Measurements from ENCODE around the gene STK11IP.

STK11IP gene

GRCh38 chr2:219562049-219563020, 35.3 kb upstream of the STK11IP start:
- DNase-seq (ENCODE audit: low read depth, low spot score) = no peak

GRCh38 chr2:219563271-219563928, 34.3 kb upstream of the STK11IP start:
- no peak for DNase-seq (ENCODE audit: low read depth, low spot score)

DNA sequence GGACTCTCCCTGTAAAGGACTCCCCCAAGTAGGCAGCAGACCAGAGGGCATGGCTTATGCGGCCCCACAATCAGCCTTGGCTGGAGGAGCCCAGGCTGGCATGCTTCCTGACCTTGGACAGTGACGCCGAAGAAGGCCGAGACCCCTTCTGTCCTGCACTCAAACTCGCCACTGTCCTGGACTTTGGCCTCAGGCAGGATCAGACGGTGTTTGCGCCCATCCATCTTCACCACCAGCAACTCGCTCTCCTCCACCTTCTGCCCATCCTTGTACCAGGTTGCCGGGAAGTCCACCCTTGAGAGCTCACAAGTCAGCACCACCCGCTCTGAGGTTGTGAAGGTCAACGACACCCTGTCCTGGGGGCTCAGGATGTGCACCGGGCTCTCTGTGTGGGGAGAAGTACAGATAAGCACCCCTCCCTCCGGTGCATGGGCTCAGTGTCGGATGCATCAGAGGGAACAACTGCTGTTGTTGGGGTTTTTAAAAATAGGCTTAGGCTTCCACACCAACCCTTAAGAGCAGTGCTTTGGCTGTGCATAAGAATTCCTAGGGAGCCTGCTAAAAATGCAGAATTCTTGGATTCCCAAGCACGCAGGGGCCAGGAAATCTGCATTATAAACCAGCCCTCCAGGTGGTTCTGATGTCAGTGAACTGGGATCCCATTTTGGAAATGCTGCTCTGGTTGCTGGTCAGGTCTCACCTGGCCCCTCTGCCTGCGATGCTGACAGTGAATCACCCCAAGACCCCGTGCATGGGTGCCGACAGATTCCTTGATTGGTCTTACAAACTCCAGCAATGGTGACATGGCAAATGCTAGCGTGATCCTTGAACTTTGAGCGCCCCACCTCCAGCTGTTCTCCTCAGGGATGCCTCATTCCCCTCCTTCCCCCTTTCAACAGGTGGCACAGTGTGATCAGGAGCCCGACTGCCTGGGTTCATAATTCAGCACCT, 32.3 kb upstream of the STK11IP start:
- DNase-seq (ENCODE audit: low read depth, low spot score) = no peak

GRCh38 chr2:219566640-219567039, 31.0 kb upstream of the STK11IP start:
- no peak for DNase-seq (ENCODE audit: low read depth, low spot score)

DNA sequence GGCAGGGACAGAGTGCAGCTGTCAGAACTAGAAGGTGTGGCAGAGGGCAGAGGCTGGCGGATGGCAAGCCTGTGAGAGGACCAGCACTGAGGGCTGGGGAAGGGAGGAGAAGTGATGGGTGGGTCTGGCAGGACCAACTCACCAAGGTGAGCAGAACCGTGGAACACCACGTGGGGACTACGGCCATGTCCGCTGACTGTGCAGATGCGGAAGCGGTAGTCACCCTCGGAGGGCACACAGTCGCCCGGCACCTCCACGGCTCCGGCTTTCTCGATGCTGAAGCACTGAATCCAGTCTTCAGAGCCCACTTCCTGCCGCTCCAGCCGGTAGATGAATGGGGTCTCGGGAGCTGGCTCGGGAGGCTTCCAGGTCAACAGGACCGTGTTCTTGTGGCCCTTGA, 30.5 kb upstream of the STK11IP start:
- no peak for DNase-seq (ENCODE audit: low read depth, low spot score)

GRCh38 chr2:219567791-219568361, 29.8 kb upstream of the STK11IP start:
- no peak for DNase-seq (ENCODE audit: low read depth, low spot score)

- no peak for DNase-seq (ENCODE audit: low read depth, low spot score)
These were observed 28.6 kb upstream of the STK11IP start for GRCh38 chr2:219569041-219569440.

DNA sequence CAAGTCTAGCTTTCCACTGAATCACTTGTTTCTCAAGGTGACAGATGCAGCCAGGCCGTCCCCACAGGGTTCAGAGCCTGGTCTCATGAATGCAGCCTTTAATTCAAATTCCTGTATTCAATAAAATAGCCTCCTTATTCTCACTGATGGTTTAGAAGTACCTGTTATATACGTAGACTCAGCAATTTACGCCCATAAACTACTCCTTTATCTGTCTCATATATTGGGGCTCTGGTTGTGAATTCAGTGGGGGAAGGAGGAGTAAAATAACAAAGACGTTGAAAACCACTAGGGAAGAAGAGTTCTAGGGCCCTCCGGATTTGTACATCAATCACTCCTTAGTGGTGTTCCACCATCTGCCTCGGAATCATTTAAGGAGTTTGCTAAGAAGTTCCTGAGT, 28.0 kb upstream of the STK11IP start:
- DNase-seq (ENCODE audit: low read depth, low spot score) = no peak

DNA sequence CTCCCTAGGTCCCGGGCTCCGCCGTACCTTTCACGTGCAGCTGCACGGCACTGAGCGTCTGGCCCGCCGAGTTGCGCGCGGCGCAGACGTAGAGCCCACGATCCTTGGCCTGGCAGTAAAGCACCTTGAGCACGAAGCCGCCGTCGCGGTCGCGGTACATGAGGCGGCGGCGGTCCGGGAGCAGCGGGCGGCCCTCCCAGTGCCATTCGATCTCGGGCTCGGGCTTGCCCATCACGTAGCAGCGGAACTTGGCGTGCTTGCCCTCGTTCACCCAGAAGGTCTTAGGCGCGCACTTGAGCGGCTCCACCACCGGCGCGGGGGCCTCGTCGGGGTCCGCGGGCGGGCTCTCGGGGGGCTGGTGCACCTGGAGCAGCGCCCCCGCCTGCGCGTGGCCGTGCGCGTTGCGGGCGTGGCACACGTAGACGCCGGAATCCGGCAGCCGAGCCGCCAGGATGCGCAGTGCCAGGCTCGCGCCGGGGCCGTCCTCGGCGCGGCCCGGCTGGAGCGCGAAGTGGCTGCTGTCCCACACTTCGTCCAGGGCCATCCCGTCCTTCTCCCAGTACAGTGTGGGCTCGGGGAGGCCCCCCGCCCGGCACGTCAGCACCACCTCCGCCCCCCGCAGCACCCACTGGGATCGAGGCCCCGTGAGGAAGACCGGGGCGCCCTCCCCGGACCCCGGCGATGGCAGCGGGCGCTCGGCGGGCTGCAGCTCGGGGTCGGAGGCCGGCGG, 27.3 kb upstream of the STK11IP start:
- no peak for DNase-seq (ENCODE audit: low read depth, low spot score)

DNA sequence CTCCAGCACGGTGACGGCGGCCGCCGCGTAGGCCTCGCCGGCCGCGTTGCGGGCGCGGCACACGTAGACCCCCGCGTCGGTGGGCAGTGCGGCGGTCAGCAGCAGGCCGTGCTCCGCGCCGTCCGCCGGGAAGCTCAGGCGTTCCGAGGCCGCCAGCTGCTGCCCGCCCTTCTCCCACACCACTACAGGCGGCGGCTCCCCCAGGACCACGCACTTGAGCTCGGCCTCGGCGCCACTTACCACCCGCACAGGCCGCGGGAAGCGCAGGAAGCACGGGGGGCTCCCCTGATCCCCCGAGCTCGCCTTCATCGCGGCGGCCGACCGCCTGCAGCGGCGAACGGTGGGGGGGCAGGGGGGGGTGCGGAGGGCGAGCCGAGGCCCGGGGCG, 26.7 kb upstream of the STK11IP start:
- DNase-seq (ENCODE audit: low read depth, low spot score) = no peak

DNA sequence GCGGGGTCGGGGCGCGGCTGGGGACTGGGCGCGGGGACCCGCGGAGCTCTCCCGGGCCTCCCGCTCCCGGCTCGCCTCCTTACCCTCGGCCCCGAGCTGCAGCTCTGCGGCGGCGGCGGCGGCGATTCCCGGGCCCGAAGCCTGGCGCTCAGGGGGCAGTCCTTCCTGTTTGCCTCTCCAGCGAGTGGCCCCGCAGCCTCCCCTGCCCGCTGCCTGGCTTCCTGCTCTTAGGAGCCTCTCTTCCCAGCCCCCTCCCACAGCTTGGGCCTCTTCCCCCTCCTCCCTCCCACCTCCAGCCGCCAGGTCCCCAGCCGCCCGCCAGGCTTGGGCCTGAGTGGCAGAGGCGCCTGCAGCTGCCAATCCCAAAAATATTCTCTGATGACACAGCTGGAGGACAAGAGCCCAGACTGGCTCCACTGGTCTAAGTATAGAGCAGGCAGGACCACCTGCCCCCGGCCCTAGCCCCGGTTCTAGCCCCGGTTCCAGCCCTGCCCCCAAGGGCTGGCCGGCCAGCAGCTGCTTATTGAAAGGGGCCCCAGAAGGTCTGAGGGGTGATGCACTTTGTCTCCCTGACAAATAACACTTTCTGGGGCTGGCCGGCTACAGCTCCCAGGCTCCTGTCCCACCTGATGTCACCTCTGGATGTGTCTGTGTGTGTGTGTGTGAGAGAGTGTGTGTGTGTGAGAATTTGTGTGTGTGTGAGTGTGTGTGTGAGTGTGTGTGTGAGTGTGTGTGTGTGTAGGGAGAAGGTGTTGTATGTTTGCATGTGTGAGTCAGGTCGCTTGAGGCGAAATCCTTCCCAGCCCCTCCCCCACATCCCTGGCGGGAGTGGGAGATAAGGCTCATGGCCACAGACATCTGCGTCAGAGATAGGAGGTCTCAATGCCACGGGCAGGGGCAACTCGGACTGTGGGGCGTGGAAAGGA, 26.1 kb upstream of the STK11IP start, which contains the start of gene OBSL1:
Gene OBSL1, minus strand, starts transcription at position 229 of the 926 bp plus-strand sequence. CDS start 307 bp downstream, outside the sequence.
- DNase-seq (ENCODE audit: low read depth, low spot score) = no peak

DNA sequence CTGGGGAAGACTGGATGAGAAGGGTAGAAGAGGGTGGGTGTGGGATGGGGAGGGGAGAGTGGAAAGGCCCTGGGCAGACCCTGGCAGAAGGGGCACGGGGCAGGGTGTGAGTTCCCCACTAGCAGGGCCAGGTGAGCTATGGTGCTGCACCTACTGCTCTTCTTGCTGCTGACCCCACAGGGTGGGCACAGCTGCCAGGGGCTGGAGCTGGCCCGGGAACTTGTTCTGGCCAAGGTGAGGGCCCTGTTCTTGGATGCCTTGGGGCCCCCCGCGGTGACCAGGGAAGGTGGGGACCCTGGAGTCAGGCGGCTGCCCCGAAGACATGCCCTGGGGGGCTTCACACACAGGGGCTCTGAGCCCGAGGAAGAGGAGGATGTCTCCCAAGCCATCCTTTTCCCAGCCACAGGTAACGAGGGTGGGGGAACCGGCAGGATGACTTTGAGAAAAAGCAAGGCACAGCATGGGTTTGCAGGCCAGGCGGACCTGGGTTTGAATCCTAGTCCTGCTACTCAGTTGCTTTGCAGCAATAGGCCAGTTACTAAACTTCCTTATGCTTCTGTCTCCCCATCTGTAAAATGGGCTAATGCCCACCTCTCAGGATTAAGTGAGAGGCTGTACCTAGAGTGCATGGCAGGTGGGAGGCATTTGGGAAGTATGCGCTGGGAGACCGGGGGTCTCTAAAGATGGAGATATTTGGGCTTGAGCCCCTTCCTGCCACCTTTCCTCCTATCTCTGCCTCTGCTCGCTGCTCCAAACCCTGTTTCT, 25.2 kb upstream of the STK11IP start, which contains the start of gene INHA:
Gene INHA, plus strand, starts transcription at position 74 of the 765 bp plus-strand sequence. Its CDS starts 65 bp downstream, at position 139.
- DNase-seq (ENCODE audit: low read depth, low spot score) = no peak

GRCh38 chr2:219573166-219573565, 24.5 kb upstream of the STK11IP start:
- no peak for DNase-seq (ENCODE audit: low read depth, low spot score)

DNA sequence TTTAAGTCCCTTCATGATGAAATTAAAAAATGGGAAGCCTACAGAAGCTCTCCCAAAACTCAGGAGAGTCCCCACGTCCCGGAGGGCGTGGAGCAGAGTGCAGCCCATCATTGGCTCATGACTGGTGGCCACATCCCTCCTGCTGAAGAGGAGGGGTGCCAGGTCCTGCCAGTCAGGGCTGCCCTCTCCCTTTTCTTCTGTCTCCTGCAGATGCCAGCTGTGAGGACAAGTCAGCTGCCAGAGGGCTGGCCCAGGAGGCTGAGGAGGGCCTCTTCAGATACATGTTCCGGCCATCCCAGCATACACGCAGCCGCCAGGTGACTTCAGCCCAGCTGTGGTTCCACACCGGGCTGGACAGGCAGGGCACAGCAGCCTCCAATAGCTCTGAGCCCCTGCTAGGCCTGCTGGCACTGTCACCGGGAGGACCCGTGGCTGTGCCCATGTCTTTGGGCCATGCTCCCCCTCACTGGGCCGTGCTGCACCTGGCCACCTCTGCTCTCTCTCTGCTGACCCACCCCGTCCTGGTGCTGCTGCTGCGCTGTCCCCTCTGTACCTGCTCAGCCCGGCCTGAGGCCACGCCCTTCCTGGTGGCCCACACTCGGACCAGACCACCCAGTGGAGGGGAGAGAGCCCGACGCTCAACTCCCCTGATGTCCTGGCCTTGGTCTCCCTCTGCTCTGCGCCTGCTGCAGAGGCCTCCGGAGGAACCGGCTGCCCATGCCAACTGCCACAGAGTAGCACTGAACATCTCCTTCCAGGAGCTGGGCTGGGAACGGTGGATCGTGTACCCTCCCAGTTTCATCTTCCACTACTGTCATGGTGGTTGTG, 23.0 kb upstream of the STK11IP start:
- no peak for DNase-seq (ENCODE audit: low read depth, low spot score)

- DNase-seq (ENCODE audit: low read depth, low spot score) = no peak
These were observed 21.8 kb upstream of the STK11IP start for GRCh38 chr2:219575566-219576504.
